ENCODE data around the gene SDF4.

Gene SDF4

GRCh38 chr1:1211541-1212441 lies 20.0 kb downstream of the SDF4 start:
- DNase-seq, result no peak

DNA sequence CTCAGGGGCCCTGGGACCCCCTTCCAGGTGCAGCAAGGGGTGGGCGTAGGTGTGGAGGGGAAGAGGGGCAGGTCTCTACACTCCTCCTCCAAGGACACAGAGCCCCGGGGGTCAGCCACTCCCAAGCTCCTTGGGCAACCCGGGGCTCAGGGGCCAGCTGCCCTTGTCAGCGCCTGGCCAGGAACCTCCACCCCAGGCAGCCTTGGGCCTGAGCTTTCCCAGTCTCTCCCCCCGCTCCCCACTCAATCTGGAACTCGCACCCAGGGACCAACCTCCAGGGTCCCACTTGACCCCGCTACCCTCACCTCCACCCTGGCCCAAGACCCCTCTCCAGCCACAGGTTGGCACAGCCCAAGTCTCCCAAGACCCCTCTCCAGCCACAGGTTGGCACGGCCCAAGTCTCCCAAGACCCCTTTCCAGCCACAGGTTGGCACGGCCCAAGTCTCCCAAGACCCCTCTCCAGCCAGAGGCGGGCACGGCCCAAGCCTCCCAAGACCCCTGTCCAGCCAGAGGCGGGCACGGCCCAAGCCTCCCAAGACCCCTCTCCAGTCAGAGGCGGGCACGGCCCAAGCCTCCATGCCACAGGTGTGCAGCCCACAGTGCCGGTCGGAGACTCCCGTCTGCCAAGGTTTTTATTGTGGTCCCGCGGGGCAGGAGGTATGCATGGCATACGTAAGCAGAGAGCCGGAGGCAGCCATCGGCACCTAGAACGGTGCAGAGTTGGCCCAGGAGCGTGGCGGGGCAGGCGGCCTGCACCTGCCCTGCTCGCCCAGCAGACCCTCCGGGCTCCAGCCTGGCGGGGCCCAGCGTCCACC lies 20.9 kb downstream of the SDF4 start:
- DNase-seq, result no peak

DNA sequence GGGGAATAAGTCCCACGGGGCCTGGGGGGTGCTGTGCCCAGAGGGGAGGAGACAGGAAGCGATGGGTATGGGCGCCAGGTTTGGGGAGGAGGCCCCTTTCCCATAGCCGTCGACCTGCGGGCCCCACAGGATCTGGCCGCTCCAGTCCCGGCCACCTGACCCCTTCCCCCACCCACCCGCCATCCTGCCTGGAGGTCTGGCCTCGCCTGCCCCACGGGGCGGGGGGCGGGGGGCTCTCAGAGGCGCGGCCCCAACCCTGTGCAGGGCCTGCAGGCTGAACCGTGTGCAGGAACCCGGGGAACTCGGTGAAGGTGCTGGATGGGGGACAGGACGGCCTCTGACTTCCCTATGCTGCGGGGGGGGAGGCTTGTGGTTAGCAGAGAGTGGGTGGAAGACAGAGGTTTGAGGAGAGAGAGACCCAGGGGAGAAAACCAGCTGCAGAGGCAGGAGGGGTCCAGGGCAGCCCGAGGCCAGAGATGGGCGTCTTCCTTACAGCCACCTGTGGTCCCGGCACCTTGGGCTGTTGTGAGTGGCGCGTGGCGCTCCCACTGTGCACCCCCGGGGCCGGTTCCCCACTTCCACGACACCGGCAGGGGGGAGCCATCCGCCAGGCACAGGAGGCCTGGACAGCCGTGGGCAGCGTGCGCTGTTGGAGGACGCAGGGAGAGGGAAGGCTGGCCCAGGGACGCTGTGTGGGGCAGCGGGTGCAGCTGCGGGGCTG lies 22.9 kb downstream of the SDF4 start:
- DNase-seq, result no peak

DNA sequence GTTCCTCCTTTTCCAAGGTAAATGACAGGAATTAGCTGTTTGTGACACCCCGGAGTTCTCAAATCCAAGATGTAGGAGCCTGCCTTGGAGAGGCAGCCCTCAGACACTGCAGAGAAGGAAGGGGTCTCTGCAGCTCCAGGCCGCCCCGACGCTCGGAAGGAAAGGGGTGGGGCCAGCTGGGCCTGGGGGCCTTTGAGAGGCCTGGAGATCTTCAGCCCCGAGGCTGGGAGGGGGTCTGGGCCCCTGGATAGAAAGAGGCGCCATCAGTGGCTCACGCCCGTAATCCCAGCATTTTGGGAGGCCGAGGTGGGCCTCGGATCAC lies 24.3 kb downstream of the SDF4 start:
- no peak for DNase-seq

- DNase-seq, result no peak
Observed at GRCh38 chr1:1206966-1207531, 24.8 kb downstream of the SDF4 start.

- DNase-seq, result no peak
Observed at GRCh38 chr1:1206376-1206965, 25.3 kb downstream of the SDF4 start, which contains the start of gene TNFRSF18. TNFRSF18 (minus strand) TSS chr1:1206592; CDS start chr1:1206571, 21 bp downstream.

DNA sequence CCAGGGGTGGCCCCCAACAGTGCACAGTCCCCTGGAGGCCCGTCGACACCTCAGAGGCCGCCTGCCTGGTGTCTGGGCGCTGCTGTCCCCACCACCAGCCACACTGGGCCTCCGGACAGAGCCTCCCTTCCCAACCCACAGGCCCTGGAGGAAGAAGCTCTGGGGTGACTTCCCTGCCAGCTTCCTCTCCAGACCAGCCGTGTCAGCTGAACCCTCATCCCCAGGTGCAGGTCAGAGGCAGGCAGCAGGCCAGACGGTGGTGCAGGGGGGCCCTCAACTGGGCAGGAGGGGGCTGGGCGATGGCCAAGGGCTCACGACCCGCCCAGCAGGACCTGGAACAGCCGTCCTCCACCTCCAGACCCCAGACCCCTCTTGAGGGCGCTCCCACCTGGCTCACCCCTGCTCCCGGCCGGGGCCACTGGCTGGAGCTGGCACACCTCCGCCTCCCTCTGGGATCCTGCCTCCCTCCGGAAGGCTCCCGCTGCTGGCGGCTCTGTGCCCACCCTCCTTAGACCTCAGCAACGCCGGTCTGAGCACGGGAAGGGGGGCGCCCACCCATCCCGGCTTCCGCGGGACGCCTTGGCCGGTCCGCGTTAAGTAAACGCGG lies 25.9 kb downstream of the SDF4 start:
- DNase-seq, result no peak

DNA sequence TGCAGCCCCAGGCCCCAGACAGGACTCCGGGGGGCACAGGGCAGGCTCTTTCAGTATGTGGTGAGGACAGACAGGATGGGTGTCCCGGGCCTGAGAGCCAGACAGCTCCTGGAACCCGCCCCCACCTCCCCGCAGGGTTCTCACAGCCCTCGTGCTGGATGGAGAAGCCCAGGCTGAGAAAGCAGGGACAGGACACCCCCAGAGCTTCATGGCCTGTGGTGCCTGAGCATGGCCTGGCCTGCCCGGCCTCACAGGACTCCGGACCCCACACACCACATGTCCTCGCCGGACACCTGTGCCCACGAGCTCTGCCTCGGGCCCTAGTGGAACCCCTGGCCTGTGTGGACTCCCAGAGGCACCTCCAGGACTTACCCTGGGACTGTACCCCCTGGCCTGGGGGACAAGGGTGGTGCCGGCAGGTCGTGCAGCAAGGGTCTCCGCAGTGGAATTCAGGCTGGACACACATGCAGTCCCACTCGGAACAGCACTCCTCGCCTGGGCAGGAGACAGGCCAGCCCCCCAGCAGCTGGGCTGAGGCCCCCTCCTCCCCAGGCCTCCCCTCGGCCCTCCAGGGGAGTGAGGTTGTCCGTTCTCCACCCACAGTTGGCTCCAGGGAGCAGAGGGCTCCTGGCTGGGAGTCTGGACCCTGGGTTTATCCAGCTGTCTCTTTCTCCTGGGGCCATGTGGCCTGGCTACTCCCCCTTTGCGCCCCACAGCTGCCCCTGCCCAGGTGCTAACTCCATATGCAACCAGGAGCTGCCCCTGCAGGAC lies 26.6 kb downstream of the SDF4 start:
- DNase-seq, result no peak

GRCh38 chr1:1204425-1204920 lies 27.3 kb downstream of the SDF4 start:
- no peak for DNase-seq

DNA sequence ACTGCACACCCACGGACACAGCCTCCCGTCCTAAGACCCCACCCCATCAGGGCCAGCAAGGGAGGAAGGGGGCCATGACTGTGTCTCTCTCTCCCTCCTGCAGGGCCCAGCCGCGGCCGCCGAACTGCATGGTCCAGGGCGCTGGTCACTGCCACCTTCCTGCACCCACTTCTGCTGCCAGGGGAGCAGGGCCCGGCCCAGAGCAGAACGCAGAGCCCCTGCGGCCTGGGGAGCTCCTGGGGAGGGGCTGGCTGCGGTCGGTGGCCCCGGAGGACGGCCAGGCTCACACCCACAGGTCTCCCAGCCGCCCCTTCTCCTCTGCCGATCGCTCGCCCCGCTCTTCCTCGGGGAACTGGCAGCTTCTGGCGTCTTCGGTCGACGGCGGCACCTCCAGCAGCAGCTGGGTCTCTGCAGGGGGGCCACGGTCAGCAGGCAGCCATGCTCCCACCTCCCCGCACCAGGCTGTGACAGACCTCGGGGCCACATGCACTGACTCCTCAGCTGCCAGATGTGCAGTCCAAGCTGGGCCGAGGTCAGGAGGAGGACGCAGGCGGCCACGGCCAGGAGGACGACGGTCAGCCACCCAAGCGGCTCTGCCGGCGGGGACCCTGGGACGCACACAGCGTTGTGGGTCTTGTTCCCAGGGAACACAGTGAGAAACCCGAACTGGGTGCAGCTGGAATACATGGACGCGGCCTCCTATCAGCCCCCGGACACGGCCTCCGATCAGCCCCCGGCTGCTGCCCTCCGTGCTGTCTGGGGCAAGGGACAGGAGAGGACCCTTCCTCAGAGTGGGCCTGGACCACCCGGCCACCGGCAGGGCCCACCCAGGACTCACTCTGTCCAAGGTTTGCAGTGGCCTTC lies 28.0 kb downstream of the SDF4 start:
- no peak for DNase-seq

DNA sequence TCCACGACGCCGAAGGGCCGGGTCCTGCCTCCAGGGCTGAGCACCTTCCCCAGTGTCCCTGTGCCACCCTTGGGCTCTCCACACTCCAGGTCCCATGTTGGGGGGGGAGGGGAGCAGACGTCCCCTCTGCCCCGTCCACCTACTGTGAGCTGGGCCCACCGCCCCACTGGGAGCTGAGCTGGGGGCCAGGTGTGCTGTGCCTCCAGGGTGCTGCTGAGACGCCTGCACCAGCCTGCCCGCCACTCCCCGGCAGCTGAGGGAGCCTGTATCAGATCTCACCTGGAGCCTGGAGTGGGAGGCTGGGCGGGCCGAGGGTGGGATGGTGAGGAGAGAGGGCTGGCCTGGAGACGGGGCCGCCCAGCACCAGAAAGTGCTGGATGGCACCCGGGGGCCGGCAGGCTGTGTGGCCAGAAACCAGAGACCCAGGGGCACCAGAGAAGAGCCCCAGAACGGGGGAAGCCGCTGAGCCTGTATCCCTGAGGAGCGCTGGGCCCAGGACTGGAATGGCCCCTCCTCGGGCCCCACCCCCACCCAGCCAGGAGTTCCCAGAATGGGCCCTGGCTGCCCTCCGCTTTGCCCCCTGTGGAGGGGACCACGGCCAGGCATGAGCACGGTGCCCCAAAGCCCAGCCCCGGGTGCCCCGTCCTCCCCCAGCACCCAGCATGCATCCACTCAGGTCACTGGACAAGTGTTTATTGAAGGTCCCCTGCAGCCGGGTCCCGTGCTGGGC lies 28.8 kb downstream of the SDF4 start:
- DNase-seq, result no peak

DNA sequence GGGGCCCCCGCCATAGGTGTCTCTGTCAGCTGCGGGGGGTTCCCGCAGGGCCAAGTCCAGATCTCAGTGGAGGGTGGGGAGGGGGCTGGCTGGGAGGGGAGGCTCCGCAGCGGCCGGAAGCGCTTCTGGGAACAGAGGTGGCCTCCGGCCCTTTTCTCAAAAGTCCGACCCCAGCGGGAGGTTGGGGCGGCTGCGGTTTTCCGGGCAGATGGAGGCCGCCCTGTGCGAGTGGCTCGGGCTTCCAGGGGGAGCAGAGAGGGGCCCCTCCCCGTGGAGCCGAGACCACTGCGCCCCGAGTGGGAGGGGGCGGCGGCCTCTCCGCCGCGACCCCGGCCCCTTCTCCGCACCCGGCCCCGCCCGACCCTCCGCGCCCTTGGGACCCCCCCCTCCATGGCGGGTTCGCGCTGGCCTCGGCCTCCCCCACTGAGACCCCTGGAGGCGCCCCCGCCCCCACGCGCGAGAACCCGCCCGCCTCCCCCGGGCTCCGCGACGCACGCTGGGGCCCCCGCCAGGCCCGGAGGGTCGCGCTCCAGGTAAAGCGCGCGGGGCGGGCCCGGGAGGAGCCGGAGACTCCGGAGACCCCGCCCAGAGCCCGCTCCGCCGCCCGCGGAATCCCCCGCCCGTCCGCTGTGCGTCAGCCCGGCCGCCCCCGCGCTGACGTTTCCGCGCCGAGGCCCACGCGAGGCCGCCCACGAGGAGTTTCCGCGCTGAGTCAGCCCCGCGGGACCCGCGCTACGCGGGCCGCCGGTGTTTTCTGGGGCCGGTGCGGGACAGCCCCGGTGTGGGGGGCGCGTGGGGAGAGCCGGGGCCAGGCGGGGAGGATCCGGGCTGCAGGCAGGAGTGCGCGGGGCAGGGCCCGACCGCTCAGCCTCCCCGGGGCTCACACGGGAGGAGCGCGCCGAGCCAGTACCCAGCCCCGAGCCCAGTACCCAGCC lies 30.7 kb downstream of the SDF4 start:
- peak in 1 of 14 donors; percentile 0 for DNase-seq

GRCh38 chr1:1199961-1200875 lies 31.6 kb downstream of the SDF4 start:
- DNase-seq, result no peak

GRCh38 chr1:1199141-1199960 lies 32.5 kb downstream of the SDF4 start:
- DNase-seq, result no peak

GRCh38 chr1:1198423-1199140 lies 33.2 kb downstream of the SDF4 start:
- DNase-seq, result no peak
